ENCODE measurements around the gene ASB1.

DNA sequence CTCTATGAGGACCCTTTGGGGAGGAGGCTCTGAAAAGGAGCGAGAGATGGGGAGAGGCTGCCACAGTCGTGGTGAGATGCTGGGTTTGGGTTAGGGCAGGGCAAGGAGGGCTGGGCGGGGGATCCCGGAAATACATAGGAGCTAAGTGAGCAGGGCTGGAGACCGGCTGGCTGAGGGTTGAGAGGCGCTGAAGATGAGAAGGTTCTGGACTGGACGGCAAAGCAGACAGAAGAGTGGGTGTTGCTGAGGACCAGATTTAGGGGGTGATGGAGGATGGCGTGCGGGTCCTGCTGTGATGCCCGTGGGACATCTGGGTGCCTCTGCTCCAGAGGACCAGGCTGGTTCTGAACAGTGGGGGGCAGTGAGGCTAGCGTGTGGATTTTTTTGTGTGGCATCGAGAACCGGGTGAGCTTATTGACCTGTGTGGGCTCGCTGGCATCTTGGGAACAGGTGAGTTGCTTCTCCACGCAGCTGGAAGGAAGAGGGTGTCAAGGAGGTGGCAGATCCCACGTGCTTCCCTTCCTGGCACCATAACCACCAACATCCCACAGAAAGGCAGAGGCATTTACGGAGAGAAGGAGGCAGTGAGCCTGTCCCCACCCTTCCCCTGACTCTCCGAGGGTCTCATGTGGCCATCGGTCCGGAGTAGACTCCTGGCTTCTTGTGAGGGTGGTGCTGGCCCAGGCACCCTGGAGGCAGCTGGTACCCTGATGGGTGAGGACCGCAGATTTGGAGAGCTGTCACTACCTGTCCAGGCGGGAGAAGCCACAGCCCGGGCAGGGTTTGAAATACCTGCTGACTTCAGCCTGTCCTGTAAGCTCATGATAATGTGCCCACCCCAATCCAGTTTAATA is 70.3 kb downstream of the ASB1 start:
- TF ChIP-seq CTCF (conservative IDR thresholded peaks at IDR 0.05 in 1 of 2, IDR thresholded peaks at IDR 0.05 in 1 of 2; ENCODE audit: low read depth in 1 of 2, low read length in 2 of 2) (no peak), EZH2 (IDR thresholded peaks at IDR 0.05; ENCODE audit: low read length, missing control alignments) (no peak)
